Sigmoid colon (tissue), 7 donors: Measurements from ENCODE around the gene SNRNP48. TPM values are rescaled to one million over a fixed set of nuclear protein-coding genes. Genes with fewer than 3 reads are reported as not detected.

Experiments
- DNase-seq: peaks from one replicate; pipeline ENCODE4 v3.0.0-alpha.2; 2019
- H3K27ac ChIP-seq, 4 donors: fragments of 200-600 bp; sonication (generic); one replicate each; pipeline ENCODE4 v1.5.1; 2016 to 2019; ENCODE audit warnings: mild to moderate bottlenecking in 1 of 4
- H3K27me3 ChIP-seq, 3 donors: fragments of 200-600 bp; sonication (generic); one replicate each; pipeline ENCODE4 v1.5.1; 2019; ENCODE audit warnings: mild to moderate bottlenecking in 1 of 3
- H3K36me3 ChIP-seq, 4 donors: fragments of 200-600 bp; sonication (generic); one replicate each; pipeline ENCODE4 v1.5.1; 2016 to 2019
- H3K4me1 ChIP-seq, 4 donors: fragments of 200-600 bp; sonication (generic); one replicate each; pipeline ENCODE4 v1.5.1; 2017 to 2019
- H3K4me3 ChIP-seq, 4 donors: fragments of 200-600 bp; sonication (generic); one replicate each; pipeline ENCODE4 v1.5.1; 2017 to 2019; ENCODE audit warnings: mild to moderate bottlenecking in 2 of 4, moderate library complexity in 1 of 4
- H3K9me3 ChIP-seq, 4 donors: fragments of 200-600 bp in 3 of 4; sonication (generic) in 3 of 4; one replicate each; pipeline versions ENCODE4 v1.5.1 to v1.6.1; 2013 to 2019
- EP300 ChIP-seq, 4 donors: sonication (generic); formaldehyde crosslinking; IDR thresholded peaks; one replicate each; pipeline ENCODE4 v1.6.1; 2017; ENCODE audit warnings: antibody characterized with exemption in 4 of 4
- POLR2A ChIP-seq, 2 donors: fragments of 450-650 bp; IDR thresholded peaks; one replicate each; pipeline ENCODE4 v1.6.1; 2016; ENCODE audit warnings: antibody characterized with exemption in 2 of 2, mild to moderate bottlenecking in 2 of 2, moderate library complexity in 2 of 2
- POLR2AphosphoS5 ChIP-seq, 4 donors: sonication (generic); formaldehyde crosslinking; IDR thresholded peaks; one replicate each; pipeline ENCODE4 v1.6.1; 2017; ENCODE audit warnings: antibody characterized with exemption in 4 of 4
- WGBS, 2 donors: extraction: QIAGEN DNeasy Blood & Tissue Kit; methylation state at CpG; one replicate each; pipeline ENCODE4 v1.1.7; 2013; 5-methylcytosine and 5-hydroxymethylcytosine counted together
- intact Hi-C: fragments of 100-400 bp; cut with DNase I; formaldehyde crosslinking; loops from one replicate; pipeline ENCODE4 v1.15.1; 2023
- polyA plus RNA-seq, 3 donors: library from polyadenylated mRNA; stranded (reverse); fragments of 200-250 nt; gene quantifications; one replicate each; pipeline ENCODE4 v1.2.3, GENCODE V29; 2013
- total RNA-seq, 4 donors: library from RNA; depleted of rRNA; stranded (reverse); fragments of >200 nt; gene quantifications; one replicate each; pipeline ENCODE4 v1.1.0, GENCODE V29; 2016
- TF ChIP-seq, protein P1 (sequence below), 4 experiments: fragments of 450-650 bp in 3 of 4; fragments of 200-600 bp in 1 of 4; IDR thresholded peaks; one replicate each; pipeline ENCODE4 v1.5.1; 2016 to 2019; ENCODE audit warnings: antibody characterized with exemption in 4 of 4, mild to moderate bottlenecking in 3 of 4, moderate library complexity in 2 of 4
- donor health status: healthy with polysubstance abuse.
- donor health status: Bipolar disorder and iron deficiency.
- donor health status: healthy.

SNRNP48 gene
- total and polyA plus RNA-seq, 7 donors, result 7.8 to 18.6 (median 12.5) TPM

DNA sequence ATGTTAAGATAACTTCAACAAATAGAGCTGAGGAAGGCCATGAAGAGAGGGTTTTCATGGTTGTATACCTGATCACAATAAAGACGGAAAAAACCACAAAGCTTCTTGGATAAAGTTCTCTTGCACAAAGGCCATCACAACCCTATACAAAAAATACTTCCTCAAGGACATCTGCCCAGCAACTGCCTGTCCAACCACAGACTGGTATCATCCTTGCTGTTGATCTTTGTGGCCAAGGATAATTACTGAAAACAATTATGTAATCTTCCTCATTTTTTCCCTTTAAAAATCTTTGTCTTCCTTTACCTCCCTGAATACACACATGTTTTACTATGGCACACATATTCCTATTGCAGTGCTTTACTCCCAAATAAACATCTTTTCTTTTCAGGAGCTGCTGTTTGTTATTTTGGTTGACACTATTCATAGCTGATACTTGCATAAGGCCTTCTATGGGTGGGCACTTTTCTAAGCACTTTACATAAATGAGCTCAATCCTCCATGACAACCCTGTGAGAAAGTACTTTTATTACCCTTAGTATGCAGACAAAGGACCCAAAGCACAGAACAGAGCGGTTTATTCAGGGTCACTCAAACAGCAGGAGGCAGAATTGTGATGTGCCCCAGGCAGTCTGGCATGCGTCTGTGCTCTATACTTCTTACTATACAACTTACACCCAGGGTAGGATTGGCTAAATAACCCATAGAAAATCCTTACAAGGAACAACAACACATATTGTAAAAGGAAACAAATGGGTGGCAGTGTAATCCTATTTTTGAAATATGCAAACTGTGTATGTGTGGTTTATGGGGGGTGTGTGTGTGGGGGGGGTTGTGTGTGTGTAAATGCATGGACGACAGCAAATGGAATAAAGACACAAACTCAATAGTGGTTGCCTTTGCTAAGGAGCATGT is 35.1 kb downstream of the SNRNP48 start:
- intact Hi-C loops, result no loop called here
- TF ChIP-seq POLR2AphosphoS5 (IDR thresholded peaks at IDR 0.05), result no peak
- TF ChIP-seq, protein P1, sequence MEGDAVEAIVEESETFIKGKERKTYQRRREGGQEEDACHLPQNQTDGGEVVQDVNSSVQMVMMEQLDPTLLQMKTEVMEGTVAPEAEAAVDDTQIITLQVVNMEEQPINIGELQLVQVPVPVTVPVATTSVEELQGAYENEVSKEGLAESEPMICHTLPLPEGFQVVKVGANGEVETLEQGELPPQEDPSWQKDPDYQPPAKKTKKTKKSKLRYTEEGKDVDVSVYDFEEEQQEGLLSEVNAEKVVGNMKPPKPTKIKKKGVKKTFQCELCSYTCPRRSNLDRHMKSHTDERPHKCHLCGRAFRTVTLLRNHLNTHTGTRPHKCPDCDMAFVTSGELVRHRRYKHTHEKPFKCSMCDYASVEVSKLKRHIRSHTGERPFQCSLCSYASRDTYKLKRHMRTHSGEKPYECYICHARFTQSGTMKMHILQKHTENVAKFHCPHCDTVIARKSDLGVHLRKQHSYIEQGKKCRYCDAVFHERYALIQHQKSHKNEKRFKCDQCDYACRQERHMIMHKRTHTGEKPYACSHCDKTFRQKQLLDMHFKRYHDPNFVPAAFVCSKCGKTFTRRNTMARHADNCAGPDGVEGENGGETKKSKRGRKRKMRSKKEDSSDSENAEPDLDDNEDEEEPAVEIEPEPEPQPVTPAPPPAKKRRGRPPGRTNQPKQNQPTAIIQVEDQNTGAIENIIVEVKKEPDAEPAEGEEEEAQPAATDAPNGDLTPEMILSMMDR (IDR thresholded peaks at IDR 0.05), result no peak
- TF ChIP-seq EP300 (IDR thresholded peaks at IDR 0.05), result no peak
- TF ChIP-seq POLR2A (IDR thresholded peaks at IDR 0.05), result no peak
- H3K9me3 ChIP-seq, result no peaks in the 10 kb centered on the region
- 42 to 70% methylated on average over 4 of the region's 4 CpGs for WGBS, 2 donors
- no peaks in the 10 kb centered on the region for H3K4me1 ChIP-seq
- H3K36me3 ChIP-seq, result no peaks in the 10 kb centered on the region
- no peak overlapping the region for H3K4me3 ChIP-seq
- DNase-seq, result no peak
- no peak overlapping the region for H3K27ac ChIP-seq
- no peaks in the 10 kb centered on the region for H3K27me3 ChIP-seq

DNA sequence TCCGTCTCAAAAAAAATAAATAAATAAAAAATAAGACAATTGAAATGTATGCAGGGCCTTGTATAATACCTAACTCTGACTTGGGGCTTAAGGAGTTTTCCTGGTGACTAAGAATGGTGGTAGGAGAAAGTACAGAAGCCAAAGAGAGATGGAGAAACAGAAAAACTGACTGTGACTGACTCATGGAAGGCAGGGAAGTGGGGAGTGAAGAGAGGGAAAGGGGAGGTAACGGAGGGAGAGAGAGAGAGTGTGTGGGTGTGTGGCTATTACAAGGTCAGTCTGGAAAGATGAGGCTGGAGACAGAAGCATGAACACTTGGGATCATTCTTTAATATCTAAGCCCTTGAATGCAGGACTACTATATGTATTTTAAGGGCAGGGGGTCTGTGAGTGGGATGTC is 38.5 kb downstream of the SNRNP48 start:
- Histone ChIP-seq H3K27ac (no peak overlapping the region), H3K4me3 (no peak overlapping the region), H3K36me3 (no peaks in the 10 kb centered on the region), H3K27me3 (no peaks in the 10 kb centered on the region), H3K4me1 (no peaks in the 10 kb centered on the region), H3K9me3 (no peaks in the 10 kb centered on the region)
- intact Hi-C loops, result no loop called here
- no peak for TF ChIP-seq POLR2AphosphoS5 (IDR thresholded peaks at IDR 0.05)
- TF ChIP-seq EP300 (IDR thresholded peaks at IDR 0.05), result no peak
- TF ChIP-seq, protein P1 (IDR thresholded peaks at IDR 0.05), result no peak
- whole genome bisulfite sequencing, 2 donors, result 87 to 88% methylated on average over 2 of the region's 2 CpGs
- DNase-seq, result no peak

DNA sequence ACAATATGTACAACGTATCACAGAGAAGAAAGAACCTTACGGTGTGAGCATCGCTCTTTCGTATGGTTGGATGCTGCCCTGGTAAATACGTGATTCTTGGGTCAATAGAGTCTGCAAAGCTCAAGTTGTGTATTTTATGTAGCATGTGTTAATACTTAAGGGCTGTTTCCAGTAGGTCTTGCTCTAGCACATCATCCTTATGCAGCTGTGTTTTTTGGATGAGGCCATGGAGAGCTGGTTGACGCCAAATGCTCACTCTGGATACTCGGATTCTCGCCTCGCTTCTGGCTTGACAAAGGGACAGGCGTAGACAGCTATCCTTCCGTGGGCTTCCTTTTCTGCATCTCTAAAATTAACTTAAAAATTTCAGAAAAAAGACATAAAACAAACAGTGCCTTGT is 38.9 kb downstream of the SNRNP48 start:
- no peaks in the 10 kb centered on the region for H3K36me3 ChIP-seq
- intact Hi-C loops, result no loop called here
- H3K4me1 ChIP-seq, result no peaks in the 10 kb centered on the region
- no peak for TF ChIP-seq EP300 (IDR thresholded peaks at IDR 0.05)
- no peak for TF ChIP-seq POLR2A (IDR thresholded peaks at IDR 0.05)
- TF ChIP-seq, protein P1 (IDR thresholded peaks at IDR 0.05), result no peak
- no peak for TF ChIP-seq POLR2AphosphoS5 (IDR thresholded peaks at IDR 0.05)
- no peak overlapping the region for H3K4me3 ChIP-seq
- WGBS, 2 donors, result 81 to 90% methylated on average over 11 of the region's 11 CpGs
- H3K27me3 ChIP-seq, result no peaks in the 10 kb centered on the region
- H3K9me3 ChIP-seq, result no peaks in the 10 kb centered on the region
- no peak overlapping the region for H3K27ac ChIP-seq
- no peak for DNase-seq

DNA sequence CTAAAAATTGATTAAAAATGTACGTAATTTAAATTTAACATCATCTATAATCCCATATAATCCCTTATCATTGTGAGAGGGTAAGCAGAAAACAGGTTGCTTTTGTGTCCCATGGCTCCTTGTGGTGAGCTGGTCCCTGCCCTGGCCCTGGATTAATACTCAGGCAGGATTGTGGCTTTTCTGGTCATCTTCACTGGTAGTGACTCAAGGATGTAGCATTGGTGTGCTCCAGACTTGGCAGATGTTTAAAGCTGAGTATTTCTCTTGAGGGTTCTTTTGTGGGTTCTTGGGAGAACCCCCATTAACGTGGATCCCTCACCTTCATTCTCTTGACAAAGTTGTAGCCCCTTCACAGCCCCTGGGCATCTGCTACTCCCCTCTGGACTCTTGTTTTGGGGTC is 39.3 kb downstream of the SNRNP48 start:
- H3K27ac ChIP-seq, result no peak overlapping the region
- no peaks in the 10 kb centered on the region for H3K36me3 ChIP-seq
- no peaks in the 10 kb centered on the region for H3K4me1 ChIP-seq
- no peak for DNase-seq
- H3K9me3 ChIP-seq, result no peaks in the 10 kb centered on the region
- TF ChIP-seq EP300 (IDR thresholded peaks at IDR 0.05) (no peak), POLR2AphosphoS5 (IDR thresholded peaks at IDR 0.05) (no peak), POLR2A (IDR thresholded peaks at IDR 0.05) (no peak)
- TF ChIP-seq, protein P1 (IDR thresholded peaks at IDR 0.05), result no peak
- intact Hi-C loops, result no loop called here
- no peak overlapping the region for H3K4me3 ChIP-seq
- 58 to 78% methylated on average over 2 of the region's 2 CpGs for WGBS, 2 donors
- no peaks in the 10 kb centered on the region for H3K27me3 ChIP-seq
